BLaER1 treated with 17β-estradiol and CSF1 and Interleukin-3, amounts not matched to agents 10 nM and 100 nM (cell line): Measurements from ENCODE around the gene DEFB114.

Experiments used
- H3K27ac ChIP-seq, 11 experiments: shearing (Covaris generic); formaldehyde crosslinking; 2 replicates each; pipeline ENCODE4 v1.8.1; 2022
- H3K27me3 ChIP-seq, 11 experiments: shearing (Covaris generic); formaldehyde crosslinking; 2 replicates each; pipeline ENCODE4 v1.8.1; 2022
- H3K36me3 ChIP-seq, 11 experiments: shearing (Covaris generic); formaldehyde crosslinking; 2 replicates each; pipeline ENCODE4 v1.8.1; 2022
- H3K4me1 ChIP-seq, 10 experiments: shearing (Covaris generic); formaldehyde crosslinking; 2 replicates each; pipeline ENCODE4 v1.8.1; 2022
- H3K4me2 ChIP-seq, 11 experiments: shearing (Covaris generic); formaldehyde crosslinking; 2 replicates each; pipeline ENCODE4 v1.8.1; 2022
- H3K4me3 ChIP-seq, 10 experiments: shearing (Covaris generic); formaldehyde crosslinking; 2 replicates each; pipeline ENCODE4 v1.8.1; 2022
- H3K9ac ChIP-seq, 11 experiments: shearing (Covaris generic); formaldehyde crosslinking; 2 replicates each; pipeline ENCODE4 v1.8.1; 2022
- H3K9me3 ChIP-seq, 11 experiments: shearing (Covaris generic); formaldehyde crosslinking; replicated peaks in 1 of 11; 2 replicates each; pipeline ENCODE4 v1.8.1; 2022
- H4K20me1 ChIP-seq, 11 experiments: shearing (Covaris generic); formaldehyde crosslinking; 2 replicates each; pipeline ENCODE4 v1.8.1; 2022
- Cebpa-rat ChIP-seq, 11 experiments: shearing (Covaris generic); IDR thresholded peaks; 2 replicates each; pipeline ENCODE4 v1.8.1; 2022

Gene DEFB114

GRCh38 chr6:49939993-49940498, 23.9 kb downstream of the DEFB114 start:
- H3K4me2 ChIP-seq: no peak overlapping the region
- H3K27me3 ChIP-seq: no peaks in the 10 kb centered on the region
- no peak overlapping the region for H3K9ac ChIP-seq
- TF ChIP-seq Cebpa-rat (IDR thresholded peaks at IDR 0.05): no peak
- H3K4me1 ChIP-seq: peaks cover 0 to 23% (median 0%) of the 10 kb centered on the region in 10 experiments; a peak in 6 of 20 replicates
- no peak overlapping the region for H3K27ac ChIP-seq
- H3K4me3 ChIP-seq: no peak overlapping the region
- H3K9me3 ChIP-seq: peaks cover 0 to 13% (median 0%) of the 10 kb centered on the region in 11 experiments; a peak in 3 of 22 replicates
- H3K36me3 ChIP-seq: no peaks in the 10 kb centered on the region
- no peaks in the 10 kb centered on the region for H4K20me1 ChIP-seq

DNA sequence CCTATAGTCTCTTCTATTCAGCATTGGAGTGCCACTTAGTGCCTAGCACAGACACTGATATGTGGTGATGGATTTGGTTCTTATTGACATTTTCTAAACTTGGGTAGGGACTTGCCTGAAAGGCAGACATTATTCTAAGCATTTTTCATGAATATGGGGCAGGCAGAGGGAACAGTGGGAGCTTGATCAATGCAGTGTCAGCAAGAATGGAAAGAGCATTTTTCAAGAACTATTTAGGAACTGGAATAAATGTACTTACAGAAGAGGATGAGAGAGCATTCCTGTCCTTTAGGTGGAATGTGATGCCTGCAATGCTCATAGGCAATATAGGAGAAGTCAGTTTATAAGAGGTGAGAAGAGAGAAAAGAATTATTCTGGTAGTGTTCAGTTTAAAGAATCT, 26.2 kb downstream of the DEFB114 start:
- H3K36me3 ChIP-seq: no peaks in the 10 kb centered on the region
- H3K4me1 ChIP-seq: peaks cover 0 to 26% (median 0%) of the 10 kb centered on the region in 10 experiments; a peak in 6 of 20 replicates
- TF ChIP-seq Cebpa-rat (IDR thresholded peaks at IDR 0.05): no peak
- H3K4me3 ChIP-seq: no peak overlapping the region
- no peak overlapping the region for H3K27ac ChIP-seq
- no peaks in the 10 kb centered on the region for H3K9me3 ChIP-seq
- H4K20me1 ChIP-seq: no peaks in the 10 kb centered on the region
- peak overlapping the region in 3 of 11 experiments; percentile 23 to 44 (median 44); a peak in 2 of 22 replicates for H3K4me2 ChIP-seq
- no peak overlapping the region for H3K9ac ChIP-seq
- H3K27me3 ChIP-seq: no peaks in the 10 kb centered on the region

GRCh38 chr6:49937017-49937416, 26.9 kb downstream of the DEFB114 start:
- H3K4me3 ChIP-seq: no peak overlapping the region
- H3K9me3 ChIP-seq: no peaks in the 10 kb centered on the region
- H3K4me2 ChIP-seq: peak overlapping the region in 3 of 11 experiments; percentile 23 to 44 (median 44); a peak in 6 of 22 replicates
- H3K27ac ChIP-seq: no peak overlapping the region
- no peak overlapping the region for H3K9ac ChIP-seq
- H3K36me3 ChIP-seq: no peaks in the 10 kb centered on the region
- H4K20me1 ChIP-seq: no peaks in the 10 kb centered on the region
- no peaks in the 10 kb centered on the region for H3K27me3 ChIP-seq
- H3K4me1 ChIP-seq: peaks cover 0 to 26% (median 0%) of the 10 kb centered on the region in 10 experiments; a peak in 6 of 20 replicates
- TF ChIP-seq Cebpa-rat (IDR thresholded peaks at IDR 0.05): no peak

DNA sequence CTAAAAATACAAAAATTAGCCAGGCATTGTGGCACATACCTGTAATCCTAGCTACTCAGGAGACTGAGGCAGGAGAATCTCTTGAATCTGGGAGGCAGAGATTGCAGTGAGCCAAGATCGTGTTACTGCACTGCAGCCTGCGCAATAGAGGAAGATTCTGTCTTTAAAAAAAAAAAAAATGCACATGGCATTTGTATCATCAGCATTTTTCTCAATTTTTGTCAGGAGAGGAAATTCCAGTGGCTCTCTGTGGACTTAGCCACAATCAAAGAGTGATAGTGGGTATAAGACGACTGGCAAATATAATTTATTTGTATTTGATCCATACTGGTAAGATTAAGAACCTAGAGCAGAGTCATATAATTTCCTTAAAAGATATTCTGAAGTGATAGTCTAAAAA, 28.6 kb downstream of the DEFB114 start:
- Histone ChIP-seq H3K4me1 (peaks cover 0 to 26% (median 0%) of the 10 kb centered on the region in 10 experiments; a peak in 6 of 20 replicates), H3K9ac (no peak overlapping the region), H3K9me3 (no peaks in the 10 kb centered on the region), H3K4me3 (no peak overlapping the region), H3K27ac (no peak overlapping the region), H3K4me2 (peak overlapping the region in 2 of 11 experiments; percentile 10 to 39; a peak in 3 of 22 replicates), H4K20me1 (no peaks in the 10 kb centered on the region), H3K27me3 (no peaks in the 10 kb centered on the region), H3K36me3 (no peaks in the 10 kb centered on the region)
- TF ChIP-seq Cebpa-rat (IDR thresholded peaks at IDR 0.05): no peak

- TF ChIP-seq Cebpa-rat (IDR thresholded peaks at IDR 0.05): no peak
- no peak overlapping the region for H3K9ac ChIP-seq
- H3K27ac ChIP-seq: no peak overlapping the region
- H3K4me2 ChIP-seq: no peak overlapping the region
- no peaks in the 10 kb centered on the region for H3K27me3 ChIP-seq
- no peaks in the 10 kb centered on the region for H4K20me1 ChIP-seq
- H3K9me3 ChIP-seq: no peaks in the 10 kb centered on the region
- no peak overlapping the region for H3K4me3 ChIP-seq
- H3K36me3 ChIP-seq: no peaks in the 10 kb centered on the region
- H3K4me1 ChIP-seq: peaks cover 0 to 26% (median 0%) of the 10 kb centered on the region in 10 experiments; a peak in 6 of 20 replicates
These were observed 29.2 kb downstream of the DEFB114 start for GRCh38 chr6:49934770-49935169.

GRCh38 chr6:49933526-49933925, 30.4 kb downstream of the DEFB114 start:
- Histone ChIP-seq H3K27me3 (no peaks in the 10 kb centered on the region), H3K36me3 (no peaks in the 10 kb centered on the region), H3K9me3 (no peaks in the 10 kb centered on the region), H3K4me1 (peaks cover 0 to 26% (median 0%) of the 10 kb centered on the region in 10 experiments; a peak in 6 of 20 replicates), H3K9ac (no peak overlapping the region), H4K20me1 (no peaks in the 10 kb centered on the region), H3K4me2 (no peak overlapping the region), H3K27ac (no peak overlapping the region), H3K4me3 (no peak overlapping the region)
- TF ChIP-seq Cebpa-rat (IDR thresholded peaks at IDR 0.05): no peak

GRCh38 chr6:49929340-49929739, 34.6 kb downstream of the DEFB114 start:
- Histone ChIP-seq H3K9ac (no peak overlapping the region), H3K9me3 (no peaks in the 10 kb centered on the region), H3K4me1 (no peaks in the 10 kb centered on the region), H3K4me3 (no peak overlapping the region), H3K27me3 (no peaks in the 10 kb centered on the region), H4K20me1 (no peaks in the 10 kb centered on the region), H3K4me2 (no peak overlapping the region), H3K36me3 (no peaks in the 10 kb centered on the region), H3K27ac (no peak overlapping the region)
- no peak for TF ChIP-seq Cebpa-rat (IDR thresholded peaks at IDR 0.05)

- Histone ChIP-seq H3K27ac (no peak overlapping the region), H3K36me3 (no peaks in the 10 kb centered on the region), H3K4me2 (no peak overlapping the region), H3K9me3 (no peaks in the 10 kb centered on the region), H3K4me3 (no peak overlapping the region), H3K9ac (no peak overlapping the region), H4K20me1 (no peaks in the 10 kb centered on the region), H3K4me1 (no peaks in the 10 kb centered on the region), H3K27me3 (no peaks in the 10 kb centered on the region)
- TF ChIP-seq Cebpa-rat (IDR thresholded peaks at IDR 0.05): no peak
These were observed 40.1 kb downstream of the DEFB114 start for GRCh38 chr6:49923826-49924225.

- Histone ChIP-seq H3K9ac (no peak overlapping the region), H3K27me3 (no peaks in the 10 kb centered on the region), H3K36me3 (no peaks in the 10 kb centered on the region), H3K27ac (no peak overlapping the region), H3K4me2 (no peak overlapping the region), H4K20me1 (no peaks in the 10 kb centered on the region), H3K9me3 (no peaks in the 10 kb centered on the region), H3K4me1 (peaks cover 0 to 7% (median 0%) of the 10 kb centered on the region in 10 experiments; a peak in 2 of 20 replicates), H3K4me3 (no peak overlapping the region)
- no peak for TF ChIP-seq Cebpa-rat (IDR thresholded peaks at IDR 0.05)
These were observed 43.9 kb downstream of the DEFB114 start for GRCh38 chr6:49919935-49920644.

DNA sequence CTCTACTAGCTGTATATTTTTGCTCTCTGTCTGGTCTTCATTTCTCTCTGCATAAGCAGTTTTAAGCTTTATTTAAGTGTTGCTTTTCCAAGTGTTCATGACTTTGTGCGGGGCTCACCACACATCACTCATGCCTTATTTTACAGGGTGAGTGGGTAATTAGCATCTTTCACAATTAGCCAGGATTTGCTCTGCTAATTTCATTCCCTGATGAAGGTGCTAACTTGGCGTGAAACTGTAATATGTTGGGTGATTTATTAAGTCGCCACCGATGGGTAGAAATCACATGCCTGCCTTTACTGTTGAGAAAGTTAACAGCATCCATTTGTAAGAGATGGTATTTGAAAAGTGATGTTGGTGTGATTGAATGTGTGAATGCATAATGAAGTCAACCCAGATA, 44.7 kb downstream of the DEFB114 start:
- no peaks in the 10 kb centered on the region for H3K36me3 ChIP-seq
- H3K9ac ChIP-seq: no peak overlapping the region
- H3K4me2 ChIP-seq: no peak overlapping the region
- peaks cover 0 to 7% (median 0%) of the 10 kb centered on the region in 10 experiments; a peak in 2 of 20 replicates for H3K4me1 ChIP-seq
- no peaks in the 10 kb centered on the region for H4K20me1 ChIP-seq
- H3K9me3 ChIP-seq: no peaks in the 10 kb centered on the region
- H3K27ac ChIP-seq: no peak overlapping the region
- no peak overlapping the region for H3K4me3 ChIP-seq
- no peaks in the 10 kb centered on the region for H3K27me3 ChIP-seq
- no peak for TF ChIP-seq Cebpa-rat (IDR thresholded peaks at IDR 0.05)
